HepG2 (cell line): Measurements from ENCODE around the gene ARMH3. TPM values are rescaled to one million over a fixed set of nuclear protein-coding genes. Genes with fewer than 3 reads are reported as not detected.

Source experiments
- AGO2 ChIP-seq: fragments of 200-400 bp; formaldehyde crosslinking; optimal IDR thresholded peaks from 2 replicates; pipeline ENCODE3; 2017; ENCODE audit warnings: mild to moderate bottlenecking, low read depth, low read length, moderate library complexity
- ASH2L ChIP-seq: fragments of 300-600, 200-600 bp; sonication (generic); IDR thresholded peaks from 2 replicates; pipeline ENCODE4 v1.7.0; 2017; ENCODE audit warnings: low read depth, mild to moderate bottlenecking, moderate library complexity, mixed read lengths, low read length; ENCODE audit not compliant: insufficient read length
- BCL3 ChIP-seq: sonication (generic); formaldehyde crosslinking; IDR thresholded peaks from 2 replicates; pipeline ENCODE4 v1.5.1; 2020; ENCODE audit warnings: mild to moderate bottlenecking, missing genetic modification reagents, moderate library complexity
- CBX5 ChIP-seq: sonication (generic); formaldehyde crosslinking; IDR thresholded peaks from 2 replicates; pipeline ENCODE4 v1.4.0; 2020; ENCODE audit warnings: missing genetic modification reagents, borderline replicate concordance
- KDM3A ChIP-seq: IDR thresholded peaks from 2 replicates; pipeline ENCODE4 v1.6.1; 2018; ENCODE audit warnings: low read depth, missing compliant biosample characterization
- NAIF1 ChIP-seq: sonication (generic); formaldehyde crosslinking; IDR thresholded peaks from 2 replicates; pipeline ENCODE4 v1.5.0; 2020; ENCODE audit warnings: mild to moderate bottlenecking, missing genetic modification reagents, borderline replicate concordance
- PBX2 ChIP-seq: IDR thresholded peaks from 2 replicates; pipeline ENCODE4 v1.6.1; 2016; ENCODE audit warnings: control low read depth
- PHF20 ChIP-seq: sonication (generic); formaldehyde crosslinking; IDR thresholded peaks from 2 replicates; pipeline ENCODE4 v1.5.0; 2020; ENCODE audit warnings: mild to moderate bottlenecking, missing genetic modification reagents
- POLR2AphosphoS5 ChIP-seq: IDR thresholded peaks from 2 replicates; pipeline ENCODE4 v1.6.1; 2012; ENCODE audit warnings: low read depth, low read length
- SRY ChIP-seq: sonication (generic); formaldehyde crosslinking; IDR thresholded peaks from 2 replicates; pipeline ENCODE4 v1.8.0; 2022; ENCODE audit warnings: mild to moderate bottlenecking, missing genetic modification reagents
- U2AF2 ChIP-seq: fragments of 200-400 bp; formaldehyde crosslinking; IDR thresholded peaks from 2 replicates; pipeline ENCODE4 v1.6.1; 2017; ENCODE audit warnings: low read depth, mild to moderate bottlenecking, low read length
- ZFX ChIP-seq: sonication (generic); formaldehyde crosslinking; IDR thresholded peaks from 2 replicates; pipeline ENCODE4 v1.4.0; 2020; ENCODE audit warnings: mild to moderate bottlenecking, low read depth, missing genetic modification reagents, moderate library complexity
- ZNF124 ChIP-seq: sonication (generic); formaldehyde crosslinking; IDR thresholded peaks from 2 replicates; pipeline ENCODE4 v1.4.0; 2020; ENCODE audit warnings: missing genetic modification reagents
- ZNF30 ChIP-seq: sonication (generic); formaldehyde crosslinking; IDR thresholded peaks from 2 replicates; pipeline ENCODE4 v1.5.0; 2020; ENCODE audit warnings: mild to moderate bottlenecking, missing genetic modification reagents
- ZNF407 ChIP-seq: sonication (generic); formaldehyde crosslinking; IDR thresholded peaks from one replicate; pipeline ENCODE4 v1.5.1; 2020; ENCODE audit warnings: mild to moderate bottlenecking, missing genetic modification reagents; ENCODE audit errors: not compliant biosample characterization
- ZNF614 ChIP-seq: IDR thresholded peaks from 2 replicates; pipeline ENCODE4 v1.6.1; 2018; ENCODE audit warnings: missing biosample characterization, missing genetic modification reagents, inconsistent platforms, borderline replicate concordance
- ZNF660 ChIP-seq: sonication (generic); formaldehyde crosslinking; IDR thresholded peaks from 2 replicates; pipeline ENCODE4 v1.5.1; 2020; ENCODE audit warnings: mild to moderate bottlenecking, low read depth, missing genetic modification reagents, borderline replicate concordance
- ZNF749 ChIP-seq: sonication (generic); formaldehyde crosslinking; IDR thresholded peaks from 2 replicates; pipeline ENCODE4 v1.8.0; 2022; ENCODE audit warnings: mild to moderate bottlenecking, missing genetic modification reagents, moderate library complexity, borderline replicate concordance
- polyA plus RNA-seq, 8 experiments: library from polyadenylated mRNA; depleted of rRNA in 3 of 8; stranded (reverse) in 7 of 8; unstranded in 1 of 8; fragments of >200 nt; fragmentation: Illumina TruSeq in 4 of 8; extraction: Trizol in 4 of 8; gene quantifications; 2 replicates each; pipeline versions ENCODE4 v1.2.1 to v1.2.3, GENCODE V29; 2011 to 2016; ENCODE audit warnings: low read depth in 4 of 8, missing spikeins in 1 of 8, mixed read lengths in 1 of 8; ENCODE audit not compliant: insufficient read depth in 1 of 8
- total RNA-seq, 5 experiments: library from RNA; depleted of rRNA; stranded (reverse); fragments of >200 nt; fragmentation: Illumina TruSeq; extraction: Trizol; gene quantifications; 2 replicates each; pipeline ENCODE4 v1.2.3, GENCODE V29; 2016; ENCODE audit warnings: low read depth in 1 of 5

The ARMH3 gene
- total and polyA plus RNA-seq, 2 of the 13 experiments (the other 11 are each of a cell fraction or from before 2014, with no cell fraction given) = 8.4 to 16.9 TPM

- TF ChIP-seq ZNF407 (CRISPR knock-in tag) = peak; percentile 44
- TF ChIP-seq AGO2 = peak; percentile 78
- TF ChIP-seq U2AF2 = no peak
- 0 out of 2 replicates have a peak, but pooled peaks have one; percentile 26 for TF ChIP-seq ZNF30 (CRISPR knock-in tag)
- TF ChIP-seq ASH2L = peak; percentile 57
- 0 out of 2 replicates have a peak, but pooled peaks have one; percentile 38 for TF ChIP-seq NAIF1 (CRISPR knock-in tag)
- peak; percentile 16; the same call in 1 of the 2 replicates for TF ChIP-seq ZFX (CRISPR knock-in tag)
- TF ChIP-seq ZNF660 = no peak
- TF ChIP-seq POLR2AphosphoS5 = no peak
- peak; percentile 24; the same call in 1 of the 2 replicates for TF ChIP-seq KDM3A (CRISPR knock-in tag)
- TF ChIP-seq CBX5 = 0 out of 2 replicates have a peak, but pooled peaks have one; percentile 8
- TF ChIP-seq BCL3 = 0 out of 2 replicates have a peak, but pooled peaks have one; percentile 44
- no peak for TF ChIP-seq ZNF614 (CRISPR knock-in tag)
- no peak for TF ChIP-seq PBX2 (CRISPR knock-in tag)
- TF ChIP-seq ZNF124 (CRISPR knock-in tag) = no peak
- TF ChIP-seq PHF20 (CRISPR knock-in tag) = 0 out of 2 replicates have a peak, but pooled peaks have one; percentile 28
- TF ChIP-seq SRY (CRISPR knock-in tag) = 0 out of 2 replicates have a peak, but pooled peaks have one; percentile 4
- no peak for TF ChIP-seq ZNF749
Measured at GRCh38 chr10:101817337-101818118, 238.4 kb downstream of the ARMH3 start (continued).
